B cell (primary cell): ENCODE data around the gene DYRK1A. TPM values are rescaled to one million over a fixed set of nuclear protein-coding genes. Genes with fewer than 3 reads are reported as not detected.

Experiments used
- ATAC-seq: fragments of 200-7000 bp; cut with Tn5 transposase; one replicate; pipeline ENCODE4 v1.10.0; 2021; ENCODE audit warnings: low read depth, mild to moderate bottlenecking, moderate number of reproducible peaks, moderate library complexity
- CTCF ChIA-PET: fragments of 350-600 bp; sonication (Branson Sonifier 250); formaldehyde crosslinking; loops from one replicate; lab custom pipeline; 2021; ENCODE audit warnings: antibody characterized with exemption, inconsistent platforms; lab: Charles Lee
- POLR2A ChIA-PET: fragments of 350-600 bp; sonication (Branson Sonifier 250); formaldehyde crosslinking; loops from one replicate; lab custom pipeline; 2021; ENCODE audit warnings: antibody characterized with exemption; lab: Charles Lee
- DNase-seq: peaks from one replicate; pipeline ENCODE4 v3.0.0; 2013
- H2AFZ ChIP-seq: 2 replicates; pipeline ENCODE4 v1.6.1; 2012; ENCODE audit warnings: mild to moderate bottlenecking, low read depth, low read length; ENCODE audit not compliant: insufficient read depth, poor library complexity, severe bottlenecking
- H3K27ac ChIP-seq, 2 donors: 1 replicate in 1 of 2; 2 replicates in 1 of 2; pipeline ENCODE4 v1.5.1; 2012 to 2013; ENCODE audit warnings: low read length in 2 of 2, mild to moderate bottlenecking in 2 of 2, moderate library complexity in 1 of 2
- H3K27me3 ChIP-seq, 4 experiments: fragments of 200-600 bp in 1 of 4; sonication (generic) in 1 of 4; replicated peaks in 1 of 4; 1 replicate in 2 of 4; 2 replicates in 2 of 4; pipeline versions ENCODE4 v1.6.1 to v1.7.0; 2013 to 2016; ENCODE audit warnings: low read length in 3 of 4, mild to moderate bottlenecking in 2 of 4, mixed read lengths in 1 of 4, moderate library complexity in 1 of 4; ENCODE audit not compliant: insufficient read depth in 4 of 4, control insufficient read depth in 3 of 4; ENCODE audit errors: control extremely low read depth in 1 of 4
- H3K36me3 ChIP-seq, 2 experiments: replicated peaks in 1 of 2; 1 replicate in 1 of 2; 2 replicates in 1 of 2; pipeline versions ENCODE4 v1.6.1 to v1.7.1; 2013; ENCODE audit warnings: low read length in 1 of 2; ENCODE audit not compliant: insufficient read depth in 2 of 2, control insufficient read depth in 1 of 2; ENCODE audit errors: control extremely low read depth in 1 of 2, extremely low read depth in 1 of 2
- H3K4me1 ChIP-seq, 2 donors: fragments of 200-600 bp in 1 of 2; sonication (generic) in 1 of 2; 1 replicate in 1 of 2; 2 replicates in 1 of 2; pipeline versions ENCODE4 v1.5.1 to v1.6.1; 2013 to 2017; ENCODE audit warnings: low read length in 2 of 2; ENCODE audit not compliant: control insufficient read depth in 2 of 2, insufficient read depth in 2 of 2
- H3K4me2 ChIP-seq: replicated peaks from 2 replicates; pipeline ENCODE3; 2012; ENCODE audit warnings: mild to moderate bottlenecking, low read depth, low read length; ENCODE audit not compliant: poor library complexity, severe bottlenecking
- H3K4me3 ChIP-seq, 5 experiments: fragments of 200-600 bp in 1 of 5; sonication (generic) in 1 of 5; 1 replicate in 3 of 5; 2 replicates in 2 of 5; pipeline versions ENCODE4 v1.5.1 to v1.7.0; 2011 to 2016; ENCODE audit warnings: low read length in 4 of 5, mild to moderate bottlenecking in 4 of 5, low read depth in 2 of 5, control low read depth in 1 of 5, moderate library complexity in 1 of 5; ENCODE audit not compliant: insufficient read depth in 1 of 5; ENCODE audit errors: control extremely low read depth in 1 of 5, extremely low read depth in 1 of 5
- H3K79me2 ChIP-seq: fragments of 200-600 bp; sonication (generic); one replicate; pipeline ENCODE4 v1.6.0; 2016; ENCODE audit warnings: low read length; ENCODE audit not compliant: control insufficient read depth, insufficient read depth
- H3K9ac ChIP-seq: fragments of 200-600 bp; sonication (generic); 2 replicates; pipeline ENCODE4 v1.6.1; 2017; ENCODE audit warnings: mild to moderate bottlenecking, low read length, moderate library complexity
- H3K9me3 ChIP-seq, 3 donors: one replicate each; pipeline versions ENCODE4 v1.6.1 to v1.7.1; 2013; ENCODE audit warnings: low read length in 2 of 3; ENCODE audit not compliant: control insufficient read depth in 2 of 3, insufficient read depth in 1 of 3; ENCODE audit errors: control extremely low read depth in 1 of 3
- H4K20me1 ChIP-seq: 2 replicates; pipeline ENCODE4 v1.6.0; 2012; ENCODE audit warnings: mild to moderate bottlenecking, low read length; ENCODE audit not compliant: insufficient read depth, control insufficient read depth, poor library complexity, severe bottlenecking
- H3K27ac Mint-ChIP-seq: one replicate; pipeline ENCODE4 v1.8.0; 2021; ENCODE audit warnings: mixed read lengths
- H3K27me3 Mint-ChIP-seq: one replicate; pipeline ENCODE4 v1.8.0; 2021; ENCODE audit warnings: mixed read lengths
- H3K4me1 Mint-ChIP-seq: one replicate; pipeline ENCODE4 v1.8.0; 2021; ENCODE audit warnings: mixed read lengths
- H3K4me3 Mint-ChIP-seq: one replicate; pipeline ENCODE4 v1.8.0; 2021; ENCODE audit warnings: mixed read lengths
- H3K9me3 Mint-ChIP-seq: one replicate; pipeline ENCODE4 v1.8.0; 2022; ENCODE audit warnings: mixed read lengths; ENCODE audit not compliant: insufficient read depth
- CTCF ChIP-seq: fragments of 200-600 bp; IDR thresholded peaks from one replicate; pipeline ENCODE4 v1.8.0; 2022; ENCODE audit warnings: antibody characterized with exemption, mild to moderate bottlenecking
- EZH2 ChIP-seq: IDR thresholded peaks from 2 replicates; pipeline ENCODE4 v1.6.1; 2012; ENCODE audit warnings: borderline replicate concordance, low read depth, mild to moderate bottlenecking, moderate library complexity, low read length; ENCODE audit not compliant: insufficient read depth, poor library complexity, severe bottlenecking
- WGBS: methylation state at CpG from one replicate; pipeline ENCODE4 v1.1.5; 2013; ENCODE audit warnings: missing lambda C conversion rate; ENCODE audit not compliant: insufficient coverage; 5-methylcytosine and 5-hydroxymethylcytosine counted together
- intact Hi-C: fragments of 100-400 bp; cut with micrococcal nuclease; formaldehyde crosslinking; loops from one replicate; pipeline ENCODE4 v1.10.0; 2022
- polyA plus RNA-seq: library from polyadenylated mRNA; depleted of rRNA; stranded (reverse); fragments of >200 nt; gene quantifications from 2 replicates; pipeline ENCODE4 v1.2.3, GENCODE V29; 2012
- total RNA-seq, 2 donors: library from RNA; stranded (reverse); fragments of 120-200 nt in 1 of 2; gene quantifications; 1 replicate in 1 of 2; 2 replicates in 1 of 2; pipeline versions ENCODE4 v1.2.3 to v1.2.4, GENCODE V29; 2013 to 2022

The DYRK1A gene
- total and polyA plus RNA-seq, 2 donors (not counting 1 experiment from before 2014, with no cell fraction given): 46.6 to 147 TPM

- intact Hi-C loops: loop anchor here (5.0 kb wide), 1 partner anchor 33 kb away; no protein-coding TSS in a partner anchor
- Histone ChIP-seq H3K4me2 (peak overlapping the region; percentile 5), H3K9me3 (no peaks in the 10 kb centered on the region), H3K4me1 (peaks cover 66 to 85% of the 10 kb centered on the region in 2 donors), H3K36me3 (peaks cover 0 to 5% of the 10 kb centered on the region in 2 experiments), H3K4me3 (no peak overlapping the region), H4K20me1 (peaks cover 85% of the 10 kb centered on the region), H3K79me2 (peaks cover 100% of the 10 kb centered on the region), H3K9ac (no peak overlapping the region), H3K27me3 (no peaks in the 10 kb centered on the region), H3K27ac (peak overlapping the region in 1 of 2 donors; percentile 14), H2AFZ (no peak overlapping the region)
- Mint-ChIP-seq H3K27ac (no peak overlapping the region), H3K27me3 (no peaks in the 10 kb centered on the region), H3K4me3 (peak overlapping the region; percentile 57), H3K4me1 (peaks cover 86% of the 10 kb centered on the region), H3K9me3 (no peaks in the 10 kb centered on the region)
- TF ChIP-seq CTCF: no peak
- TF ChIP-seq EZH2: no peak
- DNase-seq (no peak), ATAC-seq (no peak)
- CTCF ChIA-PET: interaction anchor here (1.0 to 1.3 kb wide), 2 partner anchors 8 to 167 kb away, joined by 3 read pairs; no protein-coding TSS in a partner anchor
- POLR2A ChIA-PET: no interaction called here
- WGBS: no CpG with 5 or more reads among the region's 5 CpGs
These were observed 7.5 kb downstream of the DYRK1A start for GRCh38 chr21:37374027-37374426.

DNA sequence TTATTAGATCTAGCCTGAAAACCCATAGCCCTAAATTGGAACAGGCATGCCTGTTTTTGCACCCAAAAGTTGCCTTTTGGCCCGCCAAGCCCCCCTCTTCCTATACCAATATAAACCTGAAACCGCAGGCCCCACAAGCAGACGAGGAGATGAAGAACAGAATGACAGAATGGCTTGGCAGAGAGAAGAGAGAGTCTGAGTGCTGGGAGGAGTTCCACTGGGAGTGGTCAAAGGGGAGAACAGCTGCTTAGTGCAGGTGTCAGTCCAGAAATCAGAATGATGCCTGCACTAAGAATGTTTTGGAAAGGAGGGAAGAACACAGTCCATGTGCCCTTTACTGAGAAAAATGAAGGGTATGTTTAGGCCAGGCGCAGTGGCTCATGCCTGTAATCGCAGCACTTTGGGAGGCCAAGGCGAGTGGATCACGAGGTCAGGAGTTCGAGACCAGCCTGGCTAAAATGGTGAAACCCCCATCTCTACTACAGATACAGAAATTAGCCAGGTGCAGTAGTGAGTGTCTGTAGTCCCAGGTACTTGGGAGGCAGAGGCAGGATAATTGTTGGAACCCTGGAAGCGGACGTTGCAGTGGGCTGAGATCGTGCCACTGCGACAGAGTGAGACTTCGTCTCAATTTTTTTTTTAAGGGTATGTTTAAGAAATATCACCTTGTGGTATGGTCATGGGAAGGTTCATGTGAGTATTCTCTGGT, 9.4 kb downstream of the DYRK1A start:
- Histone ChIP-seq H3K4me1 (peaks cover 67 to 85% of the 10 kb centered on the region in 2 donors), H3K9ac (no peak overlapping the region), H3K9me3 (no peaks in the 10 kb centered on the region), H3K27me3 (no peaks in the 10 kb centered on the region), H3K4me3 (no peak overlapping the region), H3K79me2 (peaks cover 100% of the 10 kb centered on the region), H4K20me1 (peaks cover 89% of the 10 kb centered on the region), H2AFZ (no peak overlapping the region), H3K4me2 (peak overlapping the region; percentile 3), H3K27ac (no peak overlapping the region), H3K36me3 (peaks cover 0 to 5% of the 10 kb centered on the region in 2 experiments)
- intact Hi-C loops: no loop called here
- WGBS: 85% methylated on average over 7 of the region's 13 CpGs
- peak overlapping the region; percentile 42 for H3K4me3 Mint-ChIP-seq
- H3K4me1 Mint-ChIP-seq: peaks cover 83% of the 10 kb centered on the region
- CTCF ChIA-PET: interaction anchor here (1.3 kb wide), 1 partner anchor 8 kb away, joined by 3 read pairs; no protein-coding TSS in a partner anchor
- no peak for DNase-seq
- no peaks in the 10 kb centered on the region for H3K27me3 Mint-ChIP-seq
- ATAC-seq: no peak
- no peak for TF ChIP-seq CTCF
- no peak for TF ChIP-seq EZH2
- H3K27ac Mint-ChIP-seq: no peak overlapping the region
- no peaks in the 10 kb centered on the region for H3K9me3 Mint-ChIP-seq
- POLR2A ChIA-PET: no interaction called here
